Glutamatergic neuron (in vitro differentiated cells): ENCODE results near the gene OR2H1. TPM values are rescaled to one million over a fixed set of nuclear protein-coding genes. Genes with fewer than 3 reads are reported as not detected.

Experiments
- DNase-seq: peaks from one replicate; pipeline ENCODE4 v3.0.0; 2022
- H3K27ac Mint-ChIP-seq: one replicate; pipeline ENCODE4 v1.8.0; 2020; ENCODE audit warnings: mild to moderate bottlenecking, mixed read lengths, inconsistent platforms; ENCODE audit not compliant: unreplicated experiment
- H3K27me3 Mint-ChIP-seq: one replicate; pipeline ENCODE4 v1.8.0; 2020; ENCODE audit warnings: mild to moderate bottlenecking, moderate library complexity, mixed read lengths, inconsistent platforms; ENCODE audit not compliant: unreplicated experiment
- H3K36me3 Mint-ChIP-seq: one replicate; pipeline ENCODE4 v1.8.0; 2020; ENCODE audit warnings: mild to moderate bottlenecking, mixed read lengths, inconsistent platforms; ENCODE audit not compliant: unreplicated experiment
- H3K4me1 Mint-ChIP-seq: one replicate; pipeline ENCODE4 v1.8.0; 2020; ENCODE audit warnings: mild to moderate bottlenecking, low read depth, mixed read lengths, inconsistent platforms; ENCODE audit not compliant: unreplicated experiment
- H3K4me3 Mint-ChIP-seq: one replicate; pipeline ENCODE4 v1.8.0; 2020; ENCODE audit warnings: mild to moderate bottlenecking, mixed read lengths, inconsistent platforms; ENCODE audit not compliant: unreplicated experiment
- H3K9me3 Mint-ChIP-seq: one replicate; pipeline ENCODE4 v1.8.0; 2020; ENCODE audit warnings: mild to moderate bottlenecking, moderate library complexity, mixed read lengths, inconsistent platforms; ENCODE audit not compliant: unreplicated experiment
- CTCF ChIP-seq: fragments of 200-600 bp; sonication (generic); IDR thresholded peaks from one replicate; pipeline ENCODE4 v1.5.0; 2021; ENCODE audit not compliant: partially characterized antibody, unreplicated experiment
- long read RNA-seq: library from polyadenylated mRNA; unstranded; transcript quantifications from one replicate; pipeline ENCODE4 v2.0.0, GENCODE V29; 2020; ENCODE audit not compliant: unreplicated experiment
- total RNA-seq: library from RNA; stranded (reverse); fragmentation: NEBNext Ultra II Directional; extraction: Animal tissue kit (Norgen Biotek cat#: 25700); gene quantifications from one replicate; pipeline ENCODE4 v1.2.1, GENCODE V29; 2021; ENCODE audit not compliant: unreplicated experiment

The OR2H1 gene
- not detected for total RNA-seq
- long read RNA-seq: 0 reads

DNA sequence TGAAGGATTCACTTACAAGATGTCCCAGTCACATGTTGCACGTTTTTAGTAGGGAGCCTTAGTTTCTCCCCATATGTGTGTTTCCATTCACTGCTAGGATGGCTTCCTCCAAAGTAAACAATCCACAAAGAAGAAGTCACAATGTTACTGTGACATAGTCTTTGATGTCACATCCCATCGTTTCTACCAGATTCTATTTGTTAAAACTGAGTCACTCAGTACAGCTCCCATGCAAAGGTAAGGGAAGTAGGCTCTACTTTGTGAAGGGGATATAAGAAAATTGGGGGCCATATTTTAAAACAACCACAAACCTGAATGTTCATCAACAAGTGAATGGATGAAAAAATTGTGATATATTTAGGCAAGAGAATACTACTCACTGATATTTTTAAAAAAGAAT, at the start of gene OR2H1, which contains the start of gene OR11A1:
Gene OR2H1 (plus strand): TSS at position 185 of the 400 bp plus-strand sequence. CDS start 4,615 bp downstream, outside the sequence.
Gene OR11A1 (minus strand): TSS at position 101 of the 400 bp plus-strand sequence. CDS start 29,430 bp downstream, outside the sequence.
- H3K4me3 Mint-ChIP-seq: no peak within 1 kb of the TSS

GRCh38 chr6:29414588-29414987, 42.4 kb upstream of the OR2H1 start, which contains the start of gene OR12D1:
OR12D1 (plus strand) TSS chr6:29414928.
- no peak for TF ChIP-seq CTCF
- H3K27me3 Mint-ChIP-seq: peaks cover 2% of the 10 kb centered on the region
- no peak within 1 kb of the TSS for H3K27ac Mint-ChIP-seq
- H3K4me1 Mint-ChIP-seq: no peaks in the 10 kb centered on the region
- peaks cover 1% of the 10 kb centered on the region for H3K9me3 Mint-ChIP-seq
- no peaks in the 10 kb centered on the region for H3K36me3 Mint-ChIP-seq
- no peak within 1 kb of the TSS for H3K4me3 Mint-ChIP-seq
- DNase-seq: no peak

More for the DNA sequence above, at the start of gene OR2H1, which contains the start of gene OR11A1:
- TF ChIP-seq CTCF: no peak
- H3K9me3 Mint-ChIP-seq: no peaks in the 10 kb centered on the region
- H3K4me1 Mint-ChIP-seq: no peaks in the 10 kb centered on the region
- no peak for DNase-seq
- H3K27me3 Mint-ChIP-seq: peaks cover 1% of the 10 kb centered on the region
- no peak within 1 kb of the TSS for H3K27ac Mint-ChIP-seq
- H3K36me3 Mint-ChIP-seq: no peaks in the 10 kb centered on the region

DNA sequence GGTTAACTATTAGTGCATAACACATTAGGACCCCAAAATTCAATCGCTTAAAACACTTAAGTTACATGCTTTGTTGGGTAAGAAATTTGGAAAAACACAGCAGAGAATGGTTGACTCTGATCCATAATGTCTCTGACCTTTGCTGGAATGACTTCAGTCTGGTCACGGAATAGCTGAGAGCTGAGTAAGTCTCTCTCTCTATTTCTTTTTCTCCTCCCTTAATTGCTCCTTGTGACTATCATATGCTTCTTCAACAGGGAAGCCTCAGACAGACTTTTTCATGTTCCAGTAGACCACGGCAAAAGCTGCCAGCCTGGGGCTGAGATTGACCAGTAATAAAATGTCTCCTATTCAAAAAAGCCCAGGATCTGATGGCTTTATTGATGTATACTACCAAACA, 37.4 kb upstream of the OR2H1 start:
- no peak for TF ChIP-seq CTCF
- no peak overlapping the region for H3K4me3 Mint-ChIP-seq
- no peak overlapping the region for H3K27ac Mint-ChIP-seq
- H3K4me1 Mint-ChIP-seq: no peaks in the 10 kb centered on the region
- DNase-seq: no peak
- no peaks in the 10 kb centered on the region for H3K27me3 Mint-ChIP-seq
- no peaks in the 10 kb centered on the region for H3K36me3 Mint-ChIP-seq
- H3K9me3 Mint-ChIP-seq: peaks cover 1% of the 10 kb centered on the region

DNA sequence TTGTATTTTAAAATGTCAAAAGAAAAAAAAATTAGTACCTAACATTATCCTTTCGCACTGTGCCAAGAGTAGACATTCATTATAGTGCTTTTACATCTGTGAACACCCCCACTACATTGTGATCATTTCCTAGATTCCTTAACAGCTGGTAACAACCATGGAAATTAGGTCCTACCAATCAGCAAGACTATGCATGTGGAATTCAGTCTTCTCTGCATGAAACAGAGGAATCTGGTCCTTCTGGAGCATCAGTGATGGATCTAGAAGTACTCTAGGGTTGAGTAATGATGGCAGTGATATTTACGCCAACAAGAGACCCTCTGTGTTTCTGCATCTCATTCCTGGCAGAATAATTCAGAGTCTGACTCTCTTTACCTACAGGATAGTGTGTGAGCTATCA, 32.8 kb upstream of the OR2H1 start:
- peaks cover 2% of the 10 kb centered on the region for H3K9me3 Mint-ChIP-seq
- peaks cover 1% of the 10 kb centered on the region for H3K27me3 Mint-ChIP-seq
- no peak for DNase-seq
- TF ChIP-seq CTCF: no peak
- no peaks in the 10 kb centered on the region for H3K36me3 Mint-ChIP-seq
- H3K4me3 Mint-ChIP-seq: no peak overlapping the region
- H3K27ac Mint-ChIP-seq: no peak overlapping the region
- H3K4me1 Mint-ChIP-seq: no peaks in the 10 kb centered on the region

DNA sequence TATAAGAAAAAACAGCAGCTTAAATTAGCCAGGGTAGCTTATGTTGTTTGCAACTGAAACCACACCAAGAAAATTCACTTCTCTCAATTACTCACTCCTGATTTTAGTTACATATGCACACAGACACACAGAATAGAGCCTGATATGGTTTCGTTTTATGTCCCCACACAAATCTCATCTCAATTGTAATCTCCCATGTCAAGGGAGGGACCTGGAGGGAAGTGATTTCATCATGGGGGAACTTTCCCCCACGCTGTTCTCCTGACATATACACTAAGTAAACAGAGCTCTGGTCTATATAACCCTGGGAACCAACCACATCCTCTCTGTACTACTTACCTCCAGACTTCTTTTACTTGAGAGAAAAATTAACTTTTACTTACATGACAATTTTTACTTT, 32.4 kb upstream of the OR2H1 start:
- H3K9me3 Mint-ChIP-seq: peaks cover 2% of the 10 kb centered on the region
- no peaks in the 10 kb centered on the region for H3K36me3 Mint-ChIP-seq
- no peaks in the 10 kb centered on the region for H3K4me1 Mint-ChIP-seq
- H3K27me3 Mint-ChIP-seq: peaks cover 1% of the 10 kb centered on the region
- no peak overlapping the region for H3K27ac Mint-ChIP-seq
- no peak for TF ChIP-seq CTCF
- H3K4me3 Mint-ChIP-seq: no peak overlapping the region
- no peak for DNase-seq
